ENCODE data around the gene DOK3. TPM values are rescaled to one million over a fixed set of nuclear protein-coding genes. Genes with fewer than 3 reads are reported as not detected.
A peak's percentile ranks its signal among the peaks of the same experiment; 100 is the strongest.

Gene DOK3
- total RNA-seq, 1 experiment from 2014 or later, result 16.4 TPM

DNA sequence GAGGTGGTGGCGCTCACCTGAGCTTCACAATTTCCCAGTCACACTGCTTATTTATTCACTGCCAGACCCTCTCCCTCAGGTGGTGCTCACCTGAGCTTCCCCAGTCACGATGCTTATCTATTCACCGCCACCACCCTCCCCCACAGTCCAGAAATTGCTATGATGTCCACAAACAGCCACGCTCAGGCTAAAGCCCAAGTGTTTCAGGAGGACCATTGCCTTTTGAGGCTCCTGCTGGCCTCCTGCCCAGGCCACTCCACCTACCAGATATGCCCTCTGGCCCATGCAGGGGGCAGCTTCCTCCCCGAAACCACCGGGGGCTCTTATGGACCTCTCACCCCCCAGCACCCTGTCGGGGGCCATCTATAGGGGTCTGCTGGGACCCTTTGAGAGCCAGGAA lies 16.8 kb downstream of the DOK3 start:
- H3K4me3 Mint-ChIP-seq, result no peak overlapping the region
- H4K8ac ChIP-seq (replicated peaks; ENCODE audit: insufficient read length, low read depth, low read length), result no peak overlapping the region
- H3K27ac ChIP-seq (ENCODE audit: insufficient read length, low read depth, low read length), result no peak overlapping the region

More for the DNA sequence above, 16.8 kb downstream of the DOK3 start:
- Histone ChIP-seq H3K4ac (ENCODE audit: low read depth, low read length) (no peak overlapping the region), H3K9me3 (ENCODE audit: control insufficient read depth, low read depth, low read length) (no peaks in the 10 kb centered on the region), H3K9ac (ENCODE audit: extremely low read depth, insufficient read length, low read length) (no peak overlapping the region), H4K91ac (ENCODE audit: insufficient read length, low read depth, low read length) (no peak overlapping the region), H3K27me3 (ENCODE audit: insufficient read depth, low read length) (no peaks in the 10 kb centered on the region), H3K4me2 (ENCODE audit: insufficient read depth, insufficient read length, low read length) (no peak overlapping the region), H3T11ph (ENCODE audit: low read length) (no peak overlapping the region), H3K18ac (ENCODE audit: insufficient read length, low read depth, low read length) (no peak overlapping the region), H2BK120ac (ENCODE audit: low read depth, low read length, poor library complexity, severe bottlenecking) (no peak overlapping the region), H4K20me1 (ENCODE audit: control insufficient read depth, insufficient read depth, insufficient read length) (no peaks in the 10 kb centered on the region), H2BK5ac (ENCODE audit: insufficient read length, low read length) (no peak overlapping the region), H3K79me2 (ENCODE audit: insufficient read depth, low read length) (no peaks in the 10 kb centered on the region), H2AK5ac (ENCODE audit: insufficient read length, low read length) (no peak overlapping the region), H3K23ac (ENCODE audit: insufficient read length, low read depth, low read length) (no peak overlapping the region), H3K4me1 (ENCODE audit: insufficient read depth, low read length) (peaks cover 5% of the 10 kb centered on the region; the same call in 1 of the 2 replicates), H2AFZ (ENCODE audit: low read length) (no peak overlapping the region), H2BK20ac (ENCODE audit: low read depth, low read length, poor library complexity, severe bottlenecking) (no peak overlapping the region), H3K56ac (ENCODE audit: insufficient read length, low read depth, low read length) (no peak overlapping the region), H2BK15ac (ENCODE audit: low read depth, low read length) (no peak overlapping the region), H3K23me2 (ENCODE audit: insufficient read length, low read depth, low read length, poor library complexity, severe bottlenecking) (peaks cover 4% of the 10 kb centered on the region), H2BK12ac (ENCODE audit: insufficient read length, low read depth, low read length) (no peak overlapping the region), H3K14ac (ENCODE audit: insufficient read depth, low read length) (no peak overlapping the region), H4K5ac (ENCODE audit: insufficient read length, low read depth, low read length) (no peak overlapping the region), H3K79me1 (ENCODE audit: insufficient read depth, low read depth, low read length, poor library complexity, severe bottlenecking) (no peaks in the 10 kb centered on the region)
- TF ChIP-seq, protein P1, sequence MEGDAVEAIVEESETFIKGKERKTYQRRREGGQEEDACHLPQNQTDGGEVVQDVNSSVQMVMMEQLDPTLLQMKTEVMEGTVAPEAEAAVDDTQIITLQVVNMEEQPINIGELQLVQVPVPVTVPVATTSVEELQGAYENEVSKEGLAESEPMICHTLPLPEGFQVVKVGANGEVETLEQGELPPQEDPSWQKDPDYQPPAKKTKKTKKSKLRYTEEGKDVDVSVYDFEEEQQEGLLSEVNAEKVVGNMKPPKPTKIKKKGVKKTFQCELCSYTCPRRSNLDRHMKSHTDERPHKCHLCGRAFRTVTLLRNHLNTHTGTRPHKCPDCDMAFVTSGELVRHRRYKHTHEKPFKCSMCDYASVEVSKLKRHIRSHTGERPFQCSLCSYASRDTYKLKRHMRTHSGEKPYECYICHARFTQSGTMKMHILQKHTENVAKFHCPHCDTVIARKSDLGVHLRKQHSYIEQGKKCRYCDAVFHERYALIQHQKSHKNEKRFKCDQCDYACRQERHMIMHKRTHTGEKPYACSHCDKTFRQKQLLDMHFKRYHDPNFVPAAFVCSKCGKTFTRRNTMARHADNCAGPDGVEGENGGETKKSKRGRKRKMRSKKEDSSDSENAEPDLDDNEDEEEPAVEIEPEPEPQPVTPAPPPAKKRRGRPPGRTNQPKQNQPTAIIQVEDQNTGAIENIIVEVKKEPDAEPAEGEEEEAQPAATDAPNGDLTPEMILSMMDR (conservative IDR thresholded peaks at IDR 0.05), result no peak
- Mint-ChIP-seq H3K36me3 (ENCODE audit: insufficient read depth in 1 of 3, low read depth in 3 of 3) (peaks cover 33 to 57% (median 53%) of the 10 kb centered on the region in 3 experiments), H3K27me3 (ENCODE audit: low read depth) (peaks cover 2% of the 10 kb centered on the region; the same call in 1 of the 2 replicates), H3K4me1 (peaks cover 22 to 44% of the 10 kb centered on the region in 2 experiments), H3K27ac (peak overlapping the region; percentile 52 to 93 (median 75)), H3K9me3 (no peaks in the 10 kb centered on the region; a peak in 1 of 5 replicates)
- no peak for DNase-seq
- no CpG with 5 or more reads among the region's 7 CpGs for WGBS (ENCODE audit: extremely low coverage, insufficient read length, low lambda C conversion rate)
